GM23338 (cell line): ENCODE measurements around the gene DSG3. TPM values are rescaled to one million over a fixed set of nuclear protein-coding genes. Genes with fewer than 3 reads are reported as not detected.
A peak's percentile ranks its signal among the peaks of the same experiment; 100 is the strongest.

ENCODE experiments used
- ATAC-seq: fragments of 200-7000 bp; cut with Tn5 transposase; 3 replicates; pipeline ENCODE4 v1.9.1; 2020
- DNase-seq: peaks from one replicate; pipeline ENCODE4 v3.0.0-alpha.2; 2015; ENCODE audit warnings: low spot score
- H2AFZ ChIP-seq: fragments of 200-600 bp; sonication (generic); 2 replicates; pipeline ENCODE4 v1.8.0; 2016; ENCODE audit warnings: antibody characterized with exemption, mild to moderate bottlenecking, moderate library complexity
- H3F3A ChIP-seq: fragments of 200-600 bp; sonication (generic); replicated peaks from 2 replicates; pipeline ENCODE4 v1.8.0; 2017; ENCODE audit warnings: antibody characterized with exemption, mixed run types, low read depth
- H3K27ac ChIP-seq: fragments of 200-600 bp; sonication (generic); 2 replicates; pipeline ENCODE4 v1.6.1; 2016; ENCODE audit warnings: low read depth
- H3K27me3 ChIP-seq: fragments of 200-600 bp; sonication (generic); 2 replicates; pipeline ENCODE4 v1.8.0; 2016; ENCODE audit warnings: mild to moderate bottlenecking, mixed run types, moderate library complexity; ENCODE audit not compliant: insufficient read depth
- H3K36me3 ChIP-seq: fragments of 200-600 bp; sonication (generic); 2 replicates; pipeline ENCODE4 v1.8.0; 2016; ENCODE audit warnings: mild to moderate bottlenecking; ENCODE audit not compliant: insufficient read depth
- H3K4me1 ChIP-seq: fragments of 200-600 bp; sonication (generic); 2 replicates; pipeline ENCODE4 v1.8.0; 2016; ENCODE audit warnings: mild to moderate bottlenecking, moderate library complexity; ENCODE audit not compliant: insufficient read depth
- H3K4me2 ChIP-seq: fragments of 200-600 bp; sonication (generic); 2 replicates; pipeline ENCODE4 v1.7.1; 2017; ENCODE audit warnings: mixed run types
- H3K4me3 ChIP-seq: fragments of 200-600 bp; sonication (generic); 2 replicates; pipeline ENCODE4 v1.6.1; 2016; ENCODE audit warnings: mixed run types
- H3K79me2 ChIP-seq: fragments of 200-600 bp; sonication (generic); replicated peaks from 2 replicates; pipeline ENCODE4 v1.8.0; 2017; ENCODE audit warnings: mild to moderate bottlenecking; ENCODE audit not compliant: insufficient read depth
- H3K9me2 ChIP-seq: fragments of 200-600 bp; sonication (generic); 2 replicates; pipeline ENCODE4 v1.8.0; 2017; ENCODE audit not compliant: insufficient read depth
- H4K20me1 ChIP-seq: fragments of 200-600 bp; sonication (generic); replicated peaks from 2 replicates; pipeline ENCODE4 v1.8.0; 2017; ENCODE audit warnings: mild to moderate bottlenecking; ENCODE audit not compliant: insufficient read depth
- H3K27ac Mint-ChIP-seq: 2 replicates; pipeline ENCODE4 v1.8.0; 2020; ENCODE audit warnings: inconsistent platforms, mild to moderate bottlenecking, moderate library complexity, mixed read lengths
- H3K27me3 Mint-ChIP-seq: 3 replicates; pipeline ENCODE4 v1.8.0; 2022; ENCODE audit warnings: low read depth, mild to moderate bottlenecking, moderate library complexity, mixed read lengths, inconsistent platforms; ENCODE audit not compliant: insufficient read depth, poor library complexity
- H3K36me3 Mint-ChIP-seq: 3 replicates; pipeline ENCODE4 v1.8.0; 2021; ENCODE audit warnings: low read depth, mild to moderate bottlenecking, inconsistent platforms, moderate library complexity, mixed read lengths
- H3K4me1 Mint-ChIP-seq: 3 replicates; pipeline ENCODE4 v1.8.0; 2020; ENCODE audit warnings: mild to moderate bottlenecking, inconsistent platforms, mixed read lengths
- H3K4me3 Mint-ChIP-seq: 3 replicates; pipeline ENCODE4 v1.8.0; 2021; ENCODE audit warnings: moderate library complexity, mild to moderate bottlenecking, inconsistent platforms, mixed read lengths
- H3K9me3 Mint-ChIP-seq: 3 replicates; pipeline ENCODE4 v1.8.0; 2020; ENCODE audit warnings: moderate library complexity, mild to moderate bottlenecking, inconsistent platforms, mixed read lengths
- CREB1 ChIP-seq: fragments of 250-450 bp; sonication (Bioruptor Pico); IDR thresholded peaks from 2 replicates; pipeline ENCODE4 v1.5.0; 2020; ENCODE audit warnings: low read depth, mild to moderate bottlenecking, moderate library complexity
- CTCF ChIP-seq, 2 experiments: fragments of 200-600 bp in 1 of 2; sonication (generic) in 1 of 2; conservative IDR thresholded peaks; 2 replicates each; pipeline versions ENCODE4 v1.5.1 to v1.6.1; 2016 to 2017; ENCODE audit warnings: antibody characterized with exemption in 2 of 2, low read depth in 2 of 2, mild to moderate bottlenecking in 2 of 2, moderate library complexity in 1 of 2
- ETS1 ChIP-seq: IDR thresholded peaks from 2 replicates; pipeline ENCODE4 v1.6.1; 2016; ENCODE audit warnings: antibody characterized with exemption
- EZH2phosphoT487 ChIP-seq: fragments of 200-600 bp; sonication (generic); IDR thresholded peaks from one replicate; pipeline ENCODE4 v1.8.1; 2018; ENCODE audit warnings: antibody characterized with exemption; ENCODE audit not compliant: unreplicated experiment
- JUNB ChIP-seq: IDR thresholded peaks from one replicate; pipeline ENCODE4 v1.6.1; 2016; ENCODE audit warnings: antibody characterized with exemption; ENCODE audit not compliant: unreplicated experiment
- NANOG ChIP-seq: IDR thresholded peaks from 2 replicates; pipeline ENCODE4 v1.6.1; 2016; ENCODE audit warnings: antibody characterized with exemption, borderline replicate concordance
- POLR2AphosphoS5 ChIP-seq: IDR thresholded peaks from 2 replicates; pipeline ENCODE4 v1.6.1; 2016; ENCODE audit warnings: antibody characterized with exemption, low read depth
- STAT1 ChIP-seq: IDR thresholded peaks from one replicate; pipeline ENCODE4 v1.6.1; 2016; ENCODE audit warnings: antibody characterized with exemption; ENCODE audit not compliant: unreplicated experiment
- ZNF114 ChIP-seq: fragments of 250-450 bp; sonication (Bioruptor Pico); IDR thresholded peaks from 2 replicates; pipeline ENCODE4 v1.5.0; 2020; ENCODE audit warnings: mild to moderate bottlenecking, moderate library complexity
- ZNF462 ChIP-seq: fragments of 250-450 bp; sonication (Bioruptor Pico); IDR thresholded peaks from 2 replicates; pipeline ENCODE4 v1.5.0; 2020; ENCODE audit warnings: mild to moderate bottlenecking, moderate library complexity
- polyA plus RNA-seq: library from polyadenylated mRNA; unstranded; fragments of >200 nt; fragmentation: Nextera tagmentation; extraction: Ambion mirVana; gene quantifications from 2 replicates; pipeline ENCODE4 v1.2.1, GENCODE V29; 2016
- total RNA-seq: library from RNA; depleted of rRNA; stranded (reverse); fragments of >200 nt; shearing (Covaris generic); gene quantifications from 2 replicates; pipeline ENCODE4 v1.2.3, GENCODE V29; 2014

Gene DSG3
- total and polyA plus RNA-seq, 2 experiments from 2014 or later, result 0.05 to 0.24 TPM

- no peaks in the 10 kb centered on the region for H3F3A ChIP-seq
- no peak overlapping the region; the same call in 1 of the 2 replicates for H3K27ac Mint-ChIP-seq
- no peaks in the 10 kb centered on the region for H3K9me3 Mint-ChIP-seq
- no peaks in the 10 kb centered on the region for H3K36me3 Mint-ChIP-seq
- peaks cover 4% of the 10 kb centered on the region for H3K27me3 Mint-ChIP-seq
- TF ChIP-seq ZNF462 (CRISPR knock-in tag), result 0 out of 2 replicates have a peak, but pooled peaks have one; percentile 20
- TF ChIP-seq CREB1 (CRISPR knock-in tag), result no peak
- TF ChIP-seq ZNF114 (CRISPR knock-in tag), result no peak
- no peak for TF ChIP-seq EZH2phosphoT487
- peak overlapping the region; percentile 57; the same call in 1 of the 2 replicates for H2AFZ ChIP-seq
- H3K9me2 ChIP-seq, result 0 out of 2 replicates have a peak, but pooled peaks cover 4% of the 10 kb centered on the region
- no peak overlapping the region for H3K4me3 ChIP-seq
- no peak overlapping the region for H3K27ac ChIP-seq
- no peaks in the 10 kb centered on the region for H4K20me1 ChIP-seq
- no peaks in the 10 kb centered on the region for H3K27me3 ChIP-seq
- H3K4me3 Mint-ChIP-seq, result no peak overlapping the region
- peaks cover 9% of the 10 kb centered on the region; the same call in 2 of the 3 replicates for H3K4me1 Mint-ChIP-seq
- H3K36me3 ChIP-seq, result no peaks in the 10 kb centered on the region
- no peak overlapping the region for H3K4me2 ChIP-seq
- H3K79me2 ChIP-seq, result no peaks in the 10 kb centered on the region
- ATAC-seq (no peak), DNase-seq (no peak)
- no peaks in the 10 kb centered on the region; the same call in 1 of the 2 replicates for H3K4me1 ChIP-seq
These were observed 39.9 kb downstream of the DSG3 start for GRCh38 chr18:31487246-31488015.

- Histone ChIP-seq H3K4me2 (no peak overlapping the region), H3K27me3 (no peaks in the 10 kb centered on the region), H3F3A (no peaks in the 10 kb centered on the region), H3K4me3 (no peak overlapping the region), H4K20me1 (no peaks in the 10 kb centered on the region), H2AFZ (no peak overlapping the region; the same call in 1 of the 2 replicates), H3K36me3 (no peaks in the 10 kb centered on the region), H3K4me1 (no peaks in the 10 kb centered on the region; the same call in 1 of the 2 replicates), H3K9me2 (0 out of 2 replicates have a peak, but pooled peaks cover 4% of the 10 kb centered on the region), H3K79me2 (no peaks in the 10 kb centered on the region), H3K27ac (no peak overlapping the region)
- Mint-ChIP-seq H3K4me1 (peaks cover 9% of the 10 kb centered on the region; the same call in 2 of the 3 replicates), H3K27me3 (peaks cover 6% of the 10 kb centered on the region), H3K27ac (no peak overlapping the region), H3K9me3 (no peaks in the 10 kb centered on the region), H3K4me3 (no peak overlapping the region), H3K36me3 (no peaks in the 10 kb centered on the region)
- ATAC-seq, result no peak
- no peak for DNase-seq
- TF ChIP-seq EZH2phosphoT487 (no peak), CTCF (conservative IDR thresholded peaks at IDR 0.05; ENCODE audit: low read depth in 2 of 2) (no peak), JUNB (no peak), NANOG (no peak), ZNF114 (CRISPR knock-in tag) (no peak), CREB1 (CRISPR knock-in tag) (no peak), STAT1 (no peak), ETS1 (no peak), POLR2AphosphoS5 (no peak)
These were observed 41.8 kb downstream of the DSG3 start for GRCh38 chr18:31489311-31489710.
